Muscle of leg (tissue), 16 donors: ENCODE measurements around the gene MAGED1. TPM values are rescaled to one million over a fixed set of nuclear protein-coding genes. Genes with fewer than 3 reads are reported as not detected.

Experiments
- DNase-seq: peaks from one replicate; pipeline ENCODE4 v3.0.0; 2013
- H3K27ac ChIP-seq: one replicate; pipeline ENCODE4 v1.5.1; 2013; ENCODE audit warnings: mild to moderate bottlenecking, low read length, control low read depth
- H3K27me3 ChIP-seq: one replicate; pipeline ENCODE4 v1.6.1; 2013; ENCODE audit warnings: low read length; ENCODE audit not compliant: control insufficient read depth, insufficient read depth
- H3K36me3 ChIP-seq: one replicate; pipeline ENCODE4 v1.6.1; 2013; ENCODE audit warnings: low read length; ENCODE audit not compliant: control insufficient read depth, insufficient read depth
- H3K4me1 ChIP-seq: one replicate; pipeline ENCODE4 v1.6.1; 2013; ENCODE audit warnings: low read length; ENCODE audit not compliant: control insufficient read depth, insufficient read depth
- H3K4me3 ChIP-seq: one replicate; pipeline ENCODE4 v1.5.1; 2013; ENCODE audit warnings: low read length, control low read depth
- H3K9me3 ChIP-seq: replicated peaks from 2 replicates; pipeline ENCODE4 v1.6.1; 2013; ENCODE audit warnings: low read depth, low read length; ENCODE audit not compliant: control insufficient read depth
- WGBS: methylation state at CpG from one replicate; pipeline ENCODE4 v1.1.5; 2013; ENCODE audit warnings: missing lambda C conversion rate; ENCODE audit not compliant: insufficient coverage; 5-methylcytosine and 5-hydroxymethylcytosine counted together
- long read RNA-seq, 11 donors: transcript quantifications; one replicate each; lab custom pipeline, GENCODE V29; 2026
- polyA plus RNA-seq, 8 donors: library from polyadenylated mRNA; unstranded; fragments of 120-200 nt; gene quantifications; one replicate each; pipeline versions ENCODE4 v1.2.1 to v1.2.3, GENCODE V29; 2013; ENCODE audit warnings: inconsistent platforms in 1 of 8, low replicate concordance in 1 of 8; ENCODE audit not compliant: insufficient read length in 8 of 8, insufficient read depth in 1 of 8
- total RNA-seq: library from RNA; stranded (reverse); fragments of 120-200 nt; gene quantifications from one replicate; pipeline ENCODE4 v1.2.4, GENCODE V29; 2013

The MAGED1 gene, protein sequence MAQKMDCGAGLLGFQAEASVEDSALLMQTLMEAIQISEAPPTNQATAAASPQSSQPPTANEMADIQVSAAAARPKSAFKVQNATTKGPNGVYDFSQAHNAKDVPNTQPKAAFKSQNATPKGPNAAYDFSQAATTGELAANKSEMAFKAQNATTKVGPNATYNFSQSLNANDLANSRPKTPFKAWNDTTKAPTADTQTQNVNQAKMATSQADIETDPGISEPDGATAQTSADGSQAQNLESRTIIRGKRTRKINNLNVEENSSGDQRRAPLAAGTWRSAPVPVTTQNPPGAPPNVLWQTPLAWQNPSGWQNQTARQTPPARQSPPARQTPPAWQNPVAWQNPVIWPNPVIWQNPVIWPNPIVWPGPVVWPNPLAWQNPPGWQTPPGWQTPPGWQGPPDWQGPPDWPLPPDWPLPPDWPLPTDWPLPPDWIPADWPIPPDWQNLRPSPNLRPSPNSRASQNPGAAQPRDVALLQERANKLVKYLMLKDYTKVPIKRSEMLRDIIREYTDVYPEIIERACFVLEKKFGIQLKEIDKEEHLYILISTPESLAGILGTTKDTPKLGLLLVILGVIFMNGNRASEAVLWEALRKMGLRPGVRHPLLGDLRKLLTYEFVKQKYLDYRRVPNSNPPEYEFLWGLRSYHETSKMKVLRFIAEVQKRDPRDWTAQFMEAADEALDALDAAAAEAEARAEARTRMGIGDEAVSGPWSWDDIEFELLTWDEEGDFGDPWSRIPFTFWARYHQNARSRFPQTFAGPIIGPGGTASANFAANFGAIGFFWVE
- total RNA-seq: 133 TPM
- 100 to 1,000 TPM; 234 to 394 (median 314) TPM for polyA plus RNA-seq
- long read RNA-seq, donor 1, transcript MAGED1-201 (13 exons, 2,747 nt): major isoform, 18 of 109 reads
- long read RNA-seq, donor 1, partial matches to known transcripts: 85 of 109 reads
- long read RNA-seq, donor 1, other reads (novel, unspliced or antisense): 0 of 109 reads
- long read RNA-seq, donor 2, partial matches to known transcripts: 30 of 35 reads
- long read RNA-seq, donor 2, other reads (novel, unspliced or antisense): 0 of 35 reads
- long read RNA-seq, donor 3, transcript MAGED1-201 (13 exons, 2,747 nt): major isoform, 70 of 196 reads
- long read RNA-seq, donor 3, partial matches to known transcripts: 120 of 196 reads
- long read RNA-seq, donor 3, other reads (novel, unspliced or antisense): 0 of 196 reads
- long read RNA-seq, donor 4, transcript MAGED1-201 (13 exons, 2,747 nt): major isoform, 19 of 215 reads
- long read RNA-seq, donor 4, partial matches to known transcripts: 195 of 215 reads
- long read RNA-seq, donor 4, other reads (novel, unspliced or antisense): 0 of 215 reads
- long read RNA-seq, donor 5, transcript MAGED1-201 (13 exons, 2,747 nt): major isoform, 118 of 720 reads
- long read RNA-seq, donor 5, partial matches to known transcripts: 594 of 720 reads
- long read RNA-seq, donor 5, other reads (novel, unspliced or antisense): 0 of 720 reads
- long read RNA-seq, donor 6, transcript MAGED1-201 (13 exons, 2,747 nt): major isoform, 60 of 477 reads
- long read RNA-seq, donor 6, partial matches to known transcripts: 409 of 477 reads
- long read RNA-seq, donor 6, other reads (novel, unspliced or antisense): 0 of 477 reads
- long read RNA-seq, donor 7, transcript MAGED1-201 (13 exons, 2,747 nt): major isoform, 45 of 439 reads
- long read RNA-seq, donor 7, partial matches to known transcripts: 392 of 439 reads
- long read RNA-seq, donor 7, other reads (novel, unspliced or antisense): 0 of 439 reads
- long read RNA-seq, donor 8, transcript MAGED1-201 (13 exons, 2,747 nt): major isoform, 27 of 267 reads
- long read RNA-seq, donor 8, partial matches to known transcripts: 238 of 267 reads
- long read RNA-seq, donor 8, other reads (novel, unspliced or antisense): 0 of 267 reads
- long read RNA-seq, donor 9, transcript MAGED1-201 (13 exons, 2,747 nt): major isoform, 28 of 331 reads
- long read RNA-seq, donor 9, partial matches to known transcripts: 298 of 331 reads
- long read RNA-seq, donor 9, other reads (novel, unspliced or antisense): 0 of 331 reads
- long read RNA-seq, donor 10, transcript MAGED1-201 (13 exons, 2,747 nt): major isoform, 51 of 272 reads
- long read RNA-seq, donor 10, partial matches to known transcripts: 218 of 272 reads
- long read RNA-seq, donor 10, other reads (novel, unspliced or antisense): 0 of 272 reads
- long read RNA-seq, donor 11, transcript MAGED1-201 (13 exons, 2,747 nt): major isoform, 40 of 373 reads
- long read RNA-seq, donor 11, partial matches to known transcripts: 329 of 373 reads
- long read RNA-seq, donor 11, other reads (novel, unspliced or antisense): 0 of 373 reads

DNA sequence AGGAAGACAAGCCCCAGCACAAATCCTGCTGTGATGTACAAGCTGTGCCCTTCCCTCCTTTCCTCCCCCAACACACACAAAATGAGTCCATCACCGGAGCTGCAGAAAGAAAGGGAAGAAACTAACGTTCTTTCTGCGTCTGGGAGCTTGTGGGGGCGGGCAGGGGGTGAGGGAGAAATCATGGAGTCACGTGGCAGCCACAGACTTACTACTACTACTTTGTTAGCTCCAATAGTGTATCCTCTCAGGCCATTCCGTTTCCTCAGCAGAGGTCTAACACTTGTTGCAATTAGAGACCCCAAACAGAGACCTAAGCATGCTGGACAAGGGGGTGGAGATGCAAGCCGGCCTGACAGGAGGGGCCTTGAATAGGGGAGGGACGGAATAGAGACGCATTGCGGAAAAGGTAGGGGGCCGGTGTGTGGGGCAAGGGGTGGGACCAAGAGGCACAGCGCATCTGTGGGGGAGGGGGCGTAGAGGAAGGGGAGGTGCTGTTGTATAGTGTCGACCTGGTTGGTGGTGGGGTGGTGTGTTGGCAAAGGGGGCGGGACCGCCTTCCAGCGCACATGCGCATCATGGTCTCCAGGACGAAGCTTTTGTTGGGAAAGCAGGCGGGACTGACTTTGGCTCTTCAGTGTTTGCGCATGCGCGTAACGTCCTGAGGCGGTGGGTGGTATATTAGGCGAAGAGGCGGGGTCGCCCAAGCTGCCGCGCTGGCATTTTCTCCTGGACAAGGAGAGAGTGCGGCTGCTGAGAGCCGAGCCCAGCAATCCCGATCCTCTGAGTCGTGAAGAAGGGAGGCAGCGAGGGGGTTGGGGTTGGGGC, at the start of gene MAGED1:
TSS of gene MAGED1 (plus strand) at position 703 of the 825 bp plus-strand sequence. CDS start 682 bp downstream, outside the sequence.
- DNase-seq: peak; percentile 98
- Histone ChIP-seq H3K36me3 (peaks cover 25% of the 10 kb centered on the region), H3K4me3 (peak within 1 kb of the TSS; percentile 71), H3K27me3 (peaks cover 7% of the 10 kb centered on the region), H3K27ac (peak within 1 kb of the TSS; percentile 93), H3K4me1 (peaks cover 27% of the 10 kb centered on the region), H3K9me3 (no peaks in the 10 kb centered on the region)
- WGBS: 29% methylated on average over 23 of the region's 35 CpGs

DNA sequence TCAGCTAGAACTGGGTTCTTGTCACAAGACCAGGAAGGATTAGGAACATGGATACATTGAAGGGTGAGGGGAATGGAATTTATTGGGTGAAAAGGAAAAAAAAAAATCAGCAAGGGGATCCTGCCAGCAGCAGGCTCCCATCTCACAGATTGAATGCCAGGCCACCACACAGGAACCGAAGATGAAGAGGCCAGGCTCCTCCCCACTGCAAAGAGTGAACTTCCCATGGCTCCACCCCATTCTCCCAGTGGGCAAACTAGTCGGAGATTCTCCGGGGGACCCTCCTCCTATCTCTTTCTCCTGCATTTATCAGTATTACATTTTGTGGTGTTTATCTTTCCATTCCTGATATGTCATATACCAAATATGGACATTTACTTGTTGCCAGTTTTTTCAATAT, 46.0 kb upstream of the MAGED1 start:
- Histone ChIP-seq H3K27ac (no peak overlapping the region), H3K27me3 (peaks cover 7% of the 10 kb centered on the region), H3K9me3 (peaks cover 2% of the 10 kb centered on the region), H3K4me3 (no peak overlapping the region), H3K36me3 (no peaks in the 10 kb centered on the region), H3K4me1 (no peaks in the 10 kb centered on the region)
- 100% methylated on average over 1 of the region's 3 CpGs for WGBS
- no peak for DNase-seq

DNA sequence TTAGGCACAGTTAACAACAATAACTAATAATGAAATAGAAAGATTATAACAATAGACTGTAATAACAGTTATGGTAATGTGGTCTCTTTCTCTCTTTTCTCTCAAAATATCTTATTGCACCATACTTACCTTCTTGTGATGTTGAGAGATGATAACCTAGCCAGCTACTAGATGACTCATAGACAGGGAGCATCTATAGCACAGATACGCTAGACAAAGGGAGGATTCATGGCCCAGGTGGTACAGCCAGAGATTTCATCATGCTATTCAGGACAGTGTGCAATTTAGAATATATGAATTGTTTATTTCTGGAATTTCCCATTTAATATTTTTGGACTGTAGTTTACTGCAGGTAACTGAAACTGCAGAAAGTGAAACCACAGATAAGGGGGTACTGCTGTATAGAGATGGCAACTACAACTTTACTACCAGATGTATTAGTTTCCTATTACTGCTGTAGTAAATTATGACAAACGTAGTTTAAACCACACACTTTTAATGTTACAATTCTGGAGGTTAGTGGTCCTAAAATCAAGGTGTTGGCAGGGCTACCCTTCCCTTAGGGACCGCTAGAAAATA, 41.8 kb upstream of the MAGED1 start:
- Histone ChIP-seq H3K4me1 (no peaks in the 10 kb centered on the region), H3K9me3 (no peaks in the 10 kb centered on the region), H3K27me3 (peaks cover 6% of the 10 kb centered on the region), H3K4me3 (no peak overlapping the region), H3K27ac (no peak overlapping the region), H3K36me3 (no peaks in the 10 kb centered on the region)
- no peak for DNase-seq
- 30% methylated on average over 1 of the region's 3 CpGs for WGBS

DNA sequence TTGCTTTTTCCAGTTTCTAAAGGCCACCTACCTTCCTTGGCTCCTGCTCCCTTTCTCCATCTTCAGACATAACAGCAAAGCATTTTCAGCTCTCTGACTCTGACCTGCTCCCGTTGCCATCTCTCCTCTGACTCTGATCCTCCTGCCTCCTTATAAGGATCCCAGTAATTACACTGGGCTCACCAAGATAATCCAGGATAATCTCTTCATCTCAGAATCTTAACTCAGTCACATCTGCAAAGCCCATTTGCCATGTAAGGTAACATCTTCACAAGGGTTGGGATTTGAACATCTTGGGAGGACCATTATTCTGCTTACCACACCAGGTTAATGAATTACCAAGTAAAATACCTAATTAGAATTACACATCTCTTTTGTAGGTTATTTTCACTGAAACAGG, 41.3 kb upstream of the MAGED1 start:
- WGBS: 27% methylated on average over 1 of the region's 1 CpG
- no peaks in the 10 kb centered on the region for H3K36me3 ChIP-seq
- no peaks in the 10 kb centered on the region for H3K9me3 ChIP-seq
- H3K4me1 ChIP-seq: no peaks in the 10 kb centered on the region
- H3K27ac ChIP-seq: no peak overlapping the region
- no peak overlapping the region for H3K4me3 ChIP-seq
- no peak for DNase-seq
- peaks cover 6% of the 10 kb centered on the region for H3K27me3 ChIP-seq

DNA sequence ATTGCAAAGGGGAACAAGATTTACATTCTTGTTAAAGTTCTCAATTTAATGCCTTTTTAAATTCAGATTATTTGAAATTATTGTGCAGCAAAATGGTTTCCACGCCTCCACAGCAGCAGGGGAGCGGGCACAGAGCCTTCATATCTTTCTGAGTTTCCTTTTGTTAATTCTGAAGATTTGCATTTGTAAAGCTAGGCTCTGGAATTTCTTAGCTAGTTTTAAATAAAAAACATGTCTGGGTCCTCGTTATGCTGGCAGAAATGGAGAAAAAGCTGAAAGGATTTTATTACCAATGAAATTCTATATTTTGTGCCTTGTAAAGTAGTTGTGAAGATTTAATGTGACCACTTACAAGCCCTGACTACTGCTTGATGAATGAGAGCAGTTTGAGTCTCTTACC, 40.8 kb upstream of the MAGED1 start:
- H3K27me3 ChIP-seq: peaks cover 6% of the 10 kb centered on the region
- no peak overlapping the region for H3K4me3 ChIP-seq
- no peak overlapping the region for H3K27ac ChIP-seq
- no peaks in the 10 kb centered on the region for H3K36me3 ChIP-seq
- no peaks in the 10 kb centered on the region for H3K9me3 ChIP-seq
- no peak for DNase-seq
- WGBS: no CpG with 5 or more reads among the region's 3 CpGs
- no peaks in the 10 kb centered on the region for H3K4me1 ChIP-seq

DNA sequence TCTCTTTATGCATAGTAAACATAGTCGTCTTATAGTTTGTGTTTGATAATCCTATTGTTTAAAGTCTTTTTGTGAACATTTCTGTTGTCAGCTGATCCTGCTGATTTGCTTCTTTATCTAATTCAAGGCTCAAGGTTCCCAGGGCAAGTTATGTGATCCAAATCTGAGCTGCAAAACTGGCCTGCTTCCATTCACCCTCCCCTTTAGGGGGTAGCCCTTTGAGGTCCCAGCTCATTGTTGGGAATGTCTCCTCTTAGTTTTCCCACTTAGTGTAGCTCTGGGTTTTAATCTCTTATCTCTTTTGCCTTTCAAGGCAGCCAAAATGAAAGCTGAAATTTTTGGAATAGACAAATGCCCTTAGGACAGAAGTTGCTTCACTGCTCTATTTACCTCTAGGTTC, 40.2 kb upstream of the MAGED1 start:
- H3K36me3 ChIP-seq: no peaks in the 10 kb centered on the region
- no CpG with 5 or more reads among the region's 1 CpG for WGBS
- H3K27ac ChIP-seq: no peak overlapping the region
- H3K27me3 ChIP-seq: peaks cover 6% of the 10 kb centered on the region
- H3K4me1 ChIP-seq: no peaks in the 10 kb centered on the region
- no peak for DNase-seq
- H3K9me3 ChIP-seq: no peaks in the 10 kb centered on the region
- no peak overlapping the region for H3K4me3 ChIP-seq

DNA sequence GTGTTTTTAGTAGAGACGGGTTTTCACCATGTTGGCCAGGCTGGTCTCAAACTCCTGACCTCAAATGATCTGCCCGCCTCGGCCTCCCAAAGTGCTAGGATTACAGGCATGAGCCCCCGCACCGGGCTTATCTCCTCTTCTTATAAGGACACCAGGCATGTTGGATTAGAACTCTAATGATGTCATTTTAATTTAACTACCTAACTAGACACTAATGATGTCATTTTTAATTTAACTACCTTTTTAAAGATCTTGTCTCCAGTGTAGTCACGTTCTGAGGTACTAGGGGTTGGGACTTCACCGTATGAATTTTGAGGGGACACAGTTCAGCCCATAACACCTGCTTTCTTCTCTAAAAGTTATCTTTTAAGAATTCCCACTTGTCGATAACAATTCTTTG, 37.7 kb upstream of the MAGED1 start:
- H3K4me1 ChIP-seq: no peaks in the 10 kb centered on the region
- no peak for DNase-seq
- H3K27ac ChIP-seq: no peak overlapping the region
- no peaks in the 10 kb centered on the region for H3K36me3 ChIP-seq
- H3K4me3 ChIP-seq: no peak overlapping the region
- no peaks in the 10 kb centered on the region for H3K9me3 ChIP-seq
- WGBS: no CpG with 5 or more reads among the region's 8 CpGs
- peaks cover 5% of the 10 kb centered on the region for H3K27me3 ChIP-seq
